ENCODE results near the gene ADAMTS15.
"Not testable (repeated sequence)": the region's sequence is repeated elsewhere in the genome, so short reads cannot be mapped to it uniquely, and the experiment has no call there.

Gene ADAMTS15

GRCh38 chr11:130437848-130438247, 10.6 kb upstream of the ADAMTS15 start:
- no peak for DNase-seq (ENCODE audit: low spot score)

- DNase-seq (ENCODE audit: low spot score) = not testable (repeated sequence)
Observed at GRCh38 chr11:130438401-130439159, 9.9 kb upstream of the ADAMTS15 start.

- no peak for DNase-seq (ENCODE audit: low spot score)
Observed at GRCh38 chr11:130439160-130439519, 9.3 kb upstream of the ADAMTS15 start.

GRCh38 chr11:130439876-130440275, 8.6 kb upstream of the ADAMTS15 start:
- DNase-seq (ENCODE audit: low spot score) = no peak

- DNase-seq (ENCODE audit: low spot score) = no peak
Observed at GRCh38 chr11:130441719-130442118, 6.7 kb upstream of the ADAMTS15 start.

- no peak for DNase-seq (ENCODE audit: low spot score)
Observed at GRCh38 chr11:130442737-130443136, 5.7 kb upstream of the ADAMTS15 start.

- DNase-seq (ENCODE audit: low spot score) = no peak
Observed at GRCh38 chr11:130445788-130446187, 2.7 kb upstream of the ADAMTS15 start.

- no peak for DNase-seq (ENCODE audit: low spot score)
Observed at GRCh38 chr11:130448039-130448415, 418 bp upstream of the ADAMTS15 start.

GRCh38 chr11:130449310-130449990, 1.0 kb downstream of the ADAMTS15 start:
- no peak for DNase-seq (ENCODE audit: low spot score)

GRCh38 chr11:130449996-130450769, 1.7 kb downstream of the ADAMTS15 start:
- no peak for DNase-seq (ENCODE audit: low spot score)

GRCh38 chr11:130451231-130452019, 3.0 kb downstream of the ADAMTS15 start:
- DNase-seq (ENCODE audit: low spot score) = no peak

- DNase-seq (ENCODE audit: low spot score) = no peak
Observed at GRCh38 chr11:130452176-130452575, 3.7 kb downstream of the ADAMTS15 start.

GRCh38 chr11:130452940-130453339, 4.5 kb downstream of the ADAMTS15 start:
- DNase-seq (ENCODE audit: low spot score) = no peak

- DNase-seq (ENCODE audit: low spot score) = no peak
Observed at GRCh38 chr11:130454491-130455252, 6.2 kb downstream of the ADAMTS15 start.

- DNase-seq (ENCODE audit: low spot score) = no peak
Observed at GRCh38 chr11:130455483-130456127, 7.2 kb downstream of the ADAMTS15 start.

GRCh38 chr11:130456286-130456685, 7.8 kb downstream of the ADAMTS15 start:
- no peak for DNase-seq (ENCODE audit: low spot score)

GRCh38 chr11:130457623-130458409, 9.4 kb downstream of the ADAMTS15 start:
- no peak for DNase-seq (ENCODE audit: low spot score)

GRCh38 chr11:130458410-130458729, 9.9 kb downstream of the ADAMTS15 start:
- DNase-seq (ENCODE audit: low spot score) = no peak

GRCh38 chr11:130459521-130459920, 11.1 kb downstream of the ADAMTS15 start:
- no peak for DNase-seq (ENCODE audit: low spot score)
